ENCODE data around the gene SMG6. TPM values are rescaled to one million over a fixed set of nuclear protein-coding genes. Genes with fewer than 3 reads are reported as not detected.
"Not testable (repeated sequence)": the region's sequence is repeated elsewhere in the genome, so short reads cannot be mapped to it uniquely, and the experiment has no call there.

SMG6 gene
- total RNA-seq, 6 donors from 2014 or later: 29.9 to 126 (median 30.5) TPM

DNA sequence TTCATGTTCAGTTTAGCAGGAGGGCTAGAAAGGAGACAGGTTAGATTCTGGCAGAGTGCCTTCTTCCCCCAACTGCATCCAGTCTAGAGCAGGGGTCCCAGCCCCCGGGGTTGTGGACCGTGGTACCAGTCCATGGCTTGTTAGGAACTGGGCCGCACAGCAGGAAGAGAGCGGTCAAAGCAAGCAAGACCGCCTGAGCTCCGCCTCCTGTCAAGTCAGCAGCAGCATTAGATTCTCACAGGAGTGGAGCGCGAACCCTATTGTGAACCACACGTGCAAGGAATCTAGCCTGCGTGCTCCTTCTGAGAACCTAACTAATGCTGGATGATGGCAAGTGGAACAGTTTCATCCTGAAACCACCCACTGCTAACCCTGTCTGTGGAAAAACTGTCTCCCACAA is 153.7 kb downstream of the SMG6 start:
- Histone ChIP-seq H3K9me3 (no peaks in the 10 kb centered on the region), H3K27me3 (no peaks in the 10 kb centered on the region), H3K4me3 (no peak overlapping the region), H3K36me3 (peaks cover 0 to 7% (median 0%) of the 10 kb centered on the region in 4 donors), H3K4me1 (peaks cover 0 to 11% (median 4%) of the 10 kb centered on the region in 4 donors), H3K27ac (no peak overlapping the region)
- 92 to 95% methylated on average over 10 of the region's 10 CpGs for WGBS, 2 donors
- TF ChIP-seq EP300 (IDR thresholded peaks at IDR 0.05) (no peak), POLR2AphosphoS5 (IDR thresholded peaks at IDR 0.05) (no peak), POLR2A (IDR thresholded peaks at IDR 0.05) (no peak)
- TF ChIP-seq, protein P1, sequence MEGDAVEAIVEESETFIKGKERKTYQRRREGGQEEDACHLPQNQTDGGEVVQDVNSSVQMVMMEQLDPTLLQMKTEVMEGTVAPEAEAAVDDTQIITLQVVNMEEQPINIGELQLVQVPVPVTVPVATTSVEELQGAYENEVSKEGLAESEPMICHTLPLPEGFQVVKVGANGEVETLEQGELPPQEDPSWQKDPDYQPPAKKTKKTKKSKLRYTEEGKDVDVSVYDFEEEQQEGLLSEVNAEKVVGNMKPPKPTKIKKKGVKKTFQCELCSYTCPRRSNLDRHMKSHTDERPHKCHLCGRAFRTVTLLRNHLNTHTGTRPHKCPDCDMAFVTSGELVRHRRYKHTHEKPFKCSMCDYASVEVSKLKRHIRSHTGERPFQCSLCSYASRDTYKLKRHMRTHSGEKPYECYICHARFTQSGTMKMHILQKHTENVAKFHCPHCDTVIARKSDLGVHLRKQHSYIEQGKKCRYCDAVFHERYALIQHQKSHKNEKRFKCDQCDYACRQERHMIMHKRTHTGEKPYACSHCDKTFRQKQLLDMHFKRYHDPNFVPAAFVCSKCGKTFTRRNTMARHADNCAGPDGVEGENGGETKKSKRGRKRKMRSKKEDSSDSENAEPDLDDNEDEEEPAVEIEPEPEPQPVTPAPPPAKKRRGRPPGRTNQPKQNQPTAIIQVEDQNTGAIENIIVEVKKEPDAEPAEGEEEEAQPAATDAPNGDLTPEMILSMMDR (IDR thresholded peaks at IDR 0.05): no peak
- ATAC-seq (ENCODE audit: low FRiP score in 2 of 2) (no peak), DNase-seq (no peak)

DNA sequence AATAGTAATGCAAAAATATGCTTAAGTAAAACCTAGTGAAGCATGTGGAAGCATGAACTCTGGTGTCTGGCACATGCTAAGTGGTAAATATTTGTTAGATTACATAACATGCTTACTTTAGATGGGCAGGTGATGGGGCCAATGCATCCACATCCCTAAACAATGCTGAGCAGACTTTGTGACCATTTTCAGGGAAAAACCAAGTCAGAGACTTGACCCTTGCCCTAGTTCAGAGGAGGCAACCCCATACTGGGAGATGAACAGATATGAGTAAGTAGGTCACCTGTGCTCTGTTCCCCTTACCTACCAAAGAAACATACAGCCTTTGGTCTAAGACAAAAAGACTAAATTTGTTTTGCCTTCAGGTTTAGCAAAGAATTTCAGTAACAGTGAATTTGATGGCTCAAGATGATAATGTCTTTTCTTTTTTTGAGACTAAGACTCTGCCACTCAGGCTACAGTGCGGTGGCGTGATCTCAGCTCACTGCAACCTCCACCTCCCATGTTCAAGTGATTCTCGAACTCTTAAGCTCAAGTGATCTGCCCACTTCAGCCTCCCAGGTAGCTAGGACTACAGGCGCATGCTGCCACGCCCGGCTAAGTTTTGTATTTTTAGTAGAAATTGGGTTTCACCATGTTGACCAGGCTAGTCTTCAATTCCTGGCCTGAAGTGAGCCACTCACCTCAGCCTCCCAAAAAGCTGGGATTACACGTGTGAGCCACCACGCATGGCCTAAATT is 157.3 kb downstream of the SMG6 start:
- WGBS, 2 donors: 74 to 75% methylated on average over 8 of the region's 8 CpGs
- H3K27me3 ChIP-seq: no peaks in the 10 kb centered on the region
- peaks cover 0 to 7% (median 0%) of the 10 kb centered on the region in 4 donors for H3K36me3 ChIP-seq
- peaks cover 0 to 14% (median 6%) of the 10 kb centered on the region in 4 donors for H3K4me1 ChIP-seq
- H3K4me3 ChIP-seq: no peak overlapping the region
- TF ChIP-seq POLR2AphosphoS5 (IDR thresholded peaks at IDR 0.05) (no peak), EP300 (IDR thresholded peaks at IDR 0.05) (peak in 1 of 4 donors; percentile 63)
- no peaks in the 10 kb centered on the region for H3K9me3 ChIP-seq
- DNase-seq: peak in 1 of 2 donors; percentile 83
- peak overlapping the region; percentile 2 to 57 (median 52) for H3K27ac ChIP-seq
- peak; percentile 46 to 85 for ATAC-seq (ENCODE audit: low FRiP score in 2 of 2)

DNA sequence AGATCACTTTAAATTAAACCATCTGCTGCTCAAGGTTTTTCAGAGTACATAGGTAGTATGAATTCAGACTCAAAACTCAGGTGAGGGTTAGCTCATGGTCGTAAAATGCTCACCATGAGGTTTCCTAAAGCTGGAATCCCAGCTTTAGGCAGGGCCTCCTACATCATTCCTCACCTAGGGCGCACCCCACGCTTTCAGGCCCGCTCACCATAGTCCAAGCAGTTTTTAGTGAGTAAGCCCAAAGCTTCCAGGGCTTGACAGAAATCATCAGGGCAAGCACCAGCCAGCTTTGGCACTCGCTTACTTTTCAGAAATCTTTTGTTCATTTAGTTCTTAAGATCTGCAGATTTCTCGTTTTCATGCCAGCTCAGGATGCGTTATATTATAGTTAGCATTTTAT is 158.9 kb downstream of the SMG6 start:
- Histone ChIP-seq H3K4me1 (peaks cover 0 to 20% (median 8%) of the 10 kb centered on the region in 4 donors), H3K27me3 (no peaks in the 10 kb centered on the region), H3K36me3 (no peaks in the 10 kb centered on the region), H3K27ac (no peak overlapping the region), H3K4me3 (no peak overlapping the region), H3K9me3 (no peaks in the 10 kb centered on the region)
- WGBS, 2 donors: 96 to 99% methylated on average over 7 of the region's 7 CpGs
- no peak for ATAC-seq (ENCODE audit: low FRiP score in 2 of 2)
- no peak for TF ChIP-seq POLR2A (IDR thresholded peaks at IDR 0.05)
- no peak for TF ChIP-seq EP300 (IDR thresholded peaks at IDR 0.05)
- TF ChIP-seq POLR2AphosphoS5 (IDR thresholded peaks at IDR 0.05): no peak
- TF ChIP-seq, protein P1 (IDR thresholded peaks at IDR 0.05): no peak
- no peak for DNase-seq

DNA sequence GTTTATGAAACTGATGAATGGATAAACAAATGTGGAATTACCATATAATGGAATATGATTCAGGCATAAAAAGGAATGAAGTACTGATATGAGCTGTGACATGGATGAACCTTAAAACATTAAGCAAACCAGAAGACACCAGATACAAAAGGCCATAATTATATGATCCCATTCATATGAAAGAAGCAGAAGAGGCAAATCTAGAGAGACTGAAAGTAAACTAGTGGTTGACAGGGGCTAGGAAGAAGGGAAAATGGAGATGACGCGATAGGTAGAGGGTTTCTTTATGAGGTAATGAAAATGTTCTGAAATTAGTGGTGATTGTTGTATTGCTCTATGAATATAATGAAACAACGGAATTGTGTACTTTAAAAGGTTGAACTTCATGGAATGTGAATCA is 160.3 kb downstream of the SMG6 start:
- WGBS, 2 donors: 95 to 98% methylated on average over 3 of the region's 3 CpGs
- Histone ChIP-seq H3K27ac (no peak overlapping the region), H3K4me3 (no peak overlapping the region), H3K36me3 (no peaks in the 10 kb centered on the region), H3K27me3 (no peaks in the 10 kb centered on the region), H3K9me3 (no peaks in the 10 kb centered on the region), H3K4me1 (peaks cover 12 to 31% (median 18%) of the 10 kb centered on the region in 4 donors)
- DNase-seq (no peak), ATAC-seq (ENCODE audit: low FRiP score in 2 of 2) (no peak)
- TF ChIP-seq POLR2A (IDR thresholded peaks at IDR 0.05) (no peak), POLR2AphosphoS5 (IDR thresholded peaks at IDR 0.05) (no peak), EP300 (IDR thresholded peaks at IDR 0.05) (no peak)
- TF ChIP-seq, protein P1 (IDR thresholded peaks at IDR 0.05): no peak

DNA sequence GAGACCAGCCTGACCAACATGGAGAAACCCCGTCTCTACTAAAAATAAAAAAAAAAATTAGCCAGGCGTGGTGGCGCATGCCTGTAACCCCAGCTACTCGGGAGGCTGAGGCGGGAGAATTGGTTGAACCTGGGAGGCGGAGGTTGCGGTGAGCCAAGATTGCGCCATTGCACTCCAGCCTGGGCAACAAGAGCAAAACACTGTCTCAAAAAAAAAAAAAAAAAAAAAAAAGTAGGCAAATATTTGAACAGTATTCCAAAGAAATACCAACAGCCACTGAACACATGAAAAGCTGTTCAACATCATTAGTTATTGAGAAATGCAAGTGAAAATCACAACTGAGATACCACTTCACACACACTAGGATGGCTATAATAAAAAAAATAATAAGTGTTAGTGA is 160.9 kb downstream of the SMG6 start:
- not testable (repeated sequence) for ATAC-seq (ENCODE audit: low FRiP score in 2 of 2); H3K9me3 ChIP-seq; H3K4me3 ChIP-seq; H3K27ac ChIP-seq; H3K36me3 ChIP-seq; H3K27me3 ChIP-seq
- 58 to 66% methylated on average over 8 of the region's 8 CpGs for WGBS, 2 donors
- H3K4me1 ChIP-seq: peaks cover 18 to 38% (median 25%) of the 10 kb centered on the region in 4 donors
- DNase-seq: peak in 1 of 2 donors; percentile 39

DNA sequence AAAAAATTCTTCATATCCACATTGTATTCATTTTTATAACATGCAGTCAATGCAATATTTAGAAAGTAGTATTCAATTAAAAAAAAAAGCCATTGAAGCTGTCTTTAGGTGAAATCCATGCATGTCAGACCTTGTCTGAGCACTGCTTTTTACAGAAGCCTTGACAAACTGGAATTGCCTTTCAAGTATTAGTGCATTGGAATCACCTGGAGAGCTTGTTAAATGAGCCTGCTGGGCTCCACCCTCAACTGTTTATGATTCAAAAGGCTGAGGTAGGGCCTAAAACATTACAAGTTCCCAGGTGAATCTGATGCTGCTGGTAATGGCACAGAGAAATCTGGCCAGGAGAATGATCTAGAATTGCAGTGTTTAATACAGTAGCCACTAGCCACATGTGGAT is 162.9 kb downstream of the SMG6 start:
- ATAC-seq (ENCODE audit: low FRiP score in 2 of 2) (no peak), DNase-seq (no peak)
- TF ChIP-seq POLR2A (IDR thresholded peaks at IDR 0.05) (no peak), POLR2AphosphoS5 (IDR thresholded peaks at IDR 0.05) (no peak), EP300 (IDR thresholded peaks at IDR 0.05) (no peak)
- TF ChIP-seq, protein P1 (IDR thresholded peaks at IDR 0.05): no peak
- peak overlapping the region in 1 of 4 donors; percentile 8 for H3K27ac ChIP-seq
- no peaks in the 10 kb centered on the region for H3K36me3 ChIP-seq
- H3K4me3 ChIP-seq: no peak overlapping the region
- no peaks in the 10 kb centered on the region for H3K9me3 ChIP-seq
- peaks cover 23 to 38% (median 28%) of the 10 kb centered on the region in 4 donors for H3K4me1 ChIP-seq
- H3K27me3 ChIP-seq: no peaks in the 10 kb centered on the region

Measured in upper lobe of left lung (tissue), 6 donors.